HCT116 (cell line): ENCODE measurements around the gene IGSF9B. TPM values are rescaled to one million over a fixed set of nuclear protein-coding genes. Genes with fewer than 3 reads are reported as not detected.

Source experiments
- ATAC-seq: fragments of 200-7000 bp; cut with Tn5 transposase; 2 replicates; pipeline ENCODE4 v1.9.1; 2020; ENCODE audit warnings: mild to moderate bottlenecking, moderate library complexity
- BruUV-seq: library from RNA; stranded (reverse); fragments of 400-500 nt; replicated peaks from 2 replicates; lab custom pipeline; 2021; lab: Mats Ljungman, UMichigan
- CTCF ChIA-PET: fragments of 300-600 bp; sonication (Branson Sonifier 250); formaldehyde crosslinking; loops from one replicate; lab custom pipeline; 2021; ENCODE audit warnings: antibody characterized with exemption; lab: Charles Lee
- POLR2A ChIA-PET: fragments of 300-600, 350-600 bp; sonication (Branson Sonifier 250); formaldehyde crosslinking; loops from one replicate; lab custom pipeline; 2021; ENCODE audit warnings: antibody characterized with exemption; lab: Charles Lee
- RAD21 ChIA-PET, 2 experiments: fragments of 300-600 bp; sonication (Branson Sonifier 250); formaldehyde crosslinking; loops; one replicate each; lab custom pipeline; 2023; ENCODE audit warnings: low total read pairs in 2 of 2; ENCODE audit not compliant: uncharacterized antibody in 2 of 2, unreplicated experiment in 2 of 2, low non-redundant PET in 1 of 2; lab: Charles Lee
- DNase-seq: peaks from one replicate; pipeline ENCODE4 v3.0.0-alpha.2; 2010; ENCODE audit warnings: low read depth, low spot score
- H2AFZ ChIP-seq: fragments of 200-600 bp; shearing (Covaris generic), sonication (generic); 2 replicates; pipeline ENCODE4 v1.6.1; 2017; ENCODE audit warnings: low read depth, mixed run types, mixed read lengths, antibody characterized with exemption, low read length; ENCODE audit not compliant: poor library complexity, severe bottlenecking
- H3K27ac ChIP-seq: 2 replicates; pipeline ENCODE4 v1.5.1; 2012; ENCODE audit warnings: low read depth, low read length
- H3K27me3 ChIP-seq: fragments of 200-600 bp; sonication (generic); 2 replicates; pipeline ENCODE4 v1.6.1; 2016; ENCODE audit warnings: mixed run types, low read length, mixed read lengths; ENCODE audit not compliant: insufficient read depth
- H3K36me3 ChIP-seq, 2 experiments: fragments of 200-500 bp in 1 of 2; fragments of 200-600 bp in 1 of 2; sonication (Bioruptor generic) in 1 of 2; sonication (generic) in 1 of 2; 2 replicates each; pipeline versions ENCODE4 v1.5.1 to v1.6.1; 2014 to 2016; ENCODE audit warnings: low read length in 2 of 2, inconsistent platforms in 1 of 2, mixed read lengths in 1 of 2, mixed run types in 1 of 2; ENCODE audit not compliant: insufficient read depth in 2 of 2, control insufficient read depth in 1 of 2
- H3K4me1 ChIP-seq, 2 experiments: fragments of 200-600 bp in 1 of 2; sonication (generic) in 1 of 2; 2 replicates each; pipeline versions ENCODE4 v1.5.1 to v1.6.1; 2012 to 2017; ENCODE audit warnings: low read length in 2 of 2, inconsistent platforms in 1 of 2, mild to moderate bottlenecking in 1 of 2, mixed read lengths in 1 of 2, mixed run types in 1 of 2, moderate library complexity in 1 of 2; ENCODE audit not compliant: insufficient read depth in 2 of 2, control insufficient read depth in 1 of 2
- H3K4me2 ChIP-seq: fragments of 200-600 bp; sonication (generic); 2 replicates; pipeline ENCODE4 v1.6.1; 2017; ENCODE audit warnings: mixed run types, low read length, mixed read lengths
- H3K4me3 ChIP-seq, 2 experiments: fragments of 200-600 bp in 1 of 2; sonication (generic) in 1 of 2; replicated peaks in 1 of 2; 2 replicates each; pipeline ENCODE4 v1.5.1; 2011 to 2016; ENCODE audit warnings: low read length in 2 of 2, control low read depth in 1 of 2, low read depth in 1 of 2, mild to moderate bottlenecking in 1 of 2, mixed read lengths in 1 of 2, mixed run types in 1 of 2
- H3K79me2 ChIP-seq: fragments of 200-600 bp; sonication (generic); 2 replicates; pipeline ENCODE4 v1.6.1; 2017; ENCODE audit warnings: mild to moderate bottlenecking, mixed run types, low read length, moderate library complexity, mixed read lengths; ENCODE audit not compliant: insufficient read depth
- H3K9ac ChIP-seq: fragments of 200-600 bp; sonication (generic); 2 replicates; pipeline ENCODE4 v1.6.1; 2016; ENCODE audit warnings: low read length, mixed read lengths
- H3K9me2 ChIP-seq: fragments of 200-600 bp; sonication (generic), shearing (Covaris generic); 2 replicates; pipeline ENCODE4 v1.6.1; 2017; ENCODE audit warnings: mixed run types, mild to moderate bottlenecking, moderate library complexity; ENCODE audit not compliant: insufficient read depth
- H3K9me3 ChIP-seq, 2 experiments: fragments of 200-500 bp in 1 of 2; fragments of 200-600 bp in 1 of 2; sonication (Bioruptor generic) in 1 of 2; sonication (generic) in 1 of 2; 2 replicates each; pipeline ENCODE4 v1.6.1; 2014 to 2017; ENCODE audit warnings: low read length in 2 of 2, mixed read lengths in 2 of 2, inconsistent platforms in 1 of 2, low read depth in 1 of 2, mild to moderate bottlenecking in 1 of 2, mixed run types in 1 of 2, moderate library complexity in 1 of 2; ENCODE audit not compliant: control insufficient read depth in 1 of 2, insufficient read depth in 1 of 2
- H4K20me1 ChIP-seq: fragments of 200-600 bp; sonication (generic), shearing (Covaris generic); 2 replicates; pipeline ENCODE4 v1.6.1; 2017; ENCODE audit warnings: mixed run types, mild to moderate bottlenecking, moderate library complexity; ENCODE audit not compliant: insufficient read depth
- CBX3 ChIP-seq: IDR thresholded peaks from 2 replicates; pipeline ENCODE4 v1.6.1; 2012; ENCODE audit warnings: low read depth
- EZH2 ChIP-seq: fragments of 200-600 bp; sonication (generic); IDR thresholded peaks from 2 replicates; pipeline ENCODE4 v1.6.1; 2017; ENCODE audit warnings: antibody characterized with exemption, mixed run types
- FOSL1 ChIP-seq: IDR thresholded peaks from 2 replicates; pipeline ENCODE4 v1.6.1; 2012; ENCODE audit warnings: low read depth
- POLR2AphosphoS5 ChIP-seq: IDR thresholded peaks from 2 replicates; pipeline ENCODE4 v1.6.1; 2011; ENCODE audit warnings: mild to moderate bottlenecking, low read depth, low read length, moderate library complexity
- RAD21 ChIP-seq: IDR thresholded peaks from 2 replicates; pipeline ENCODE4 v1.6.1; 2012; ENCODE audit warnings: low read depth, mild to moderate bottlenecking
- SP1 ChIP-seq: IDR thresholded peaks from 2 replicates; pipeline ENCODE4 v1.6.1; 2012; ENCODE audit warnings: low read depth
- SRF ChIP-seq: IDR thresholded peaks from 2 replicates; pipeline ENCODE4 v1.6.1; 2012; ENCODE audit warnings: low read depth
- TCF7L2 ChIP-seq: IDR thresholded peaks from 2 replicates; pipeline ENCODE4 v1.7.0; 2011; ENCODE audit warnings: borderline replicate concordance, inconsistent platforms; ENCODE audit not compliant: insufficient read depth, insufficient read length; ENCODE audit errors: extremely low read depth
- YY1 ChIP-seq: IDR thresholded peaks from 2 replicates; pipeline ENCODE4 v1.6.1; 2011; ENCODE audit warnings: low read length, low read depth, moderate library complexity, mild to moderate bottlenecking; ENCODE audit not compliant: insufficient replicate concordance; ENCODE audit errors: extremely low read depth
- ZFX ChIP-seq: fragments of 450-650 bp; IDR thresholded peaks from 2 replicates; pipeline ENCODE4 v1.6.1; 2017
- intact Hi-C: fragments of 100-400 bp; cut with micrococcal nuclease; formaldehyde crosslinking; loops from 2 replicates; pipeline ENCODE4 v1.10.0; 2022
- total RNA-seq: library from RNA; stranded (reverse); gene quantifications from one replicate; pipeline ENCODE4 v1.2.1, GENCODE V29; 2021; ENCODE audit not compliant: unreplicated experiment
- TF ChIP-seq, protein P1 (sequence below): IDR thresholded peaks from 2 replicates; pipeline ENCODE4 v1.6.1; 2012
- TF ChIP-seq, protein P2 (sequence below): IDR thresholded peaks from 2 replicates; pipeline ENCODE4 v1.6.1; 2012; ENCODE audit warnings: low read depth

The IGSF9B gene
- total RNA-seq, 1 experiment from 2014 or later = 12.4 TPM

DNA sequence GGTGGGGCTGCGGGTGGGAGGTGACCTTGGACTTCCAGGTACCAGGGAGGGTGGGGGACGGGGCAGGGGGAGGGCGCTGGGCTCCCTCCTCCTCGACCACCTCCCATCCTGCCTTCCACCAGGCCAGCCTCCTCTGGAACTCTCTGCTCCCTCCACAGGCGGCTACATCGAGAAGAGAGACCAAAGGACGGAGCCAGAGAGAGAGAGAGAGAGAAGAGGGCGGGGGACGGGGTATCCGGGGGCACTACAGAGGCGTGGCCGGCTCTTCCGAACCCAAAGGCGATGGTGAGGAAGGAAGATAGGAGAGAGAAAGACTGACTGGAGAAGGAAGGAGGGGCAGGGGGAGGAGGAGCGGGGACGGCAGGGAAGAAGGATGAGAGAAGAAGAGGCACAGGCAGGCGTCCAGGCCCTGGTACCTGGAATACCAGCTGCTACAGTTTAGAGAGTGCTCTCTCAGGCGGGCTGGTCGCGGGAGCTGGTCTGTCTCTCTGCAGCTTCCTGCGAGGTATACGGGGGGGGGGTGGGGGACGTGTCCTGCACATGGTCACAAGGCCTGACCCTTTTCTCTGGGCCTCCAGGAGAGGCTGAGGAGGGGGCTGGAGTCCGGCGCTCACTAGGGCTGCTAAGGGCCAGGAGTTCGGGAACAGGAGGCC, 38.0 kb downstream of the IGSF9B start:
- Histone ChIP-seq H3K4me1 (no peaks in the 10 kb centered on the region), H3K9ac (no peak overlapping the region), H4K20me1 (no peaks in the 10 kb centered on the region), H3K4me2 (no peak overlapping the region), H3K9me3 (no peaks in the 10 kb centered on the region), H3K79me2 (no peaks in the 10 kb centered on the region), H3K27ac (no peak overlapping the region), H3K36me3 (no peaks in the 10 kb centered on the region), H3K27me3 (no peaks in the 10 kb centered on the region), H2AFZ (no peak overlapping the region), H3K4me3 (no peak overlapping the region), H3K9me2 (no peaks in the 10 kb centered on the region)
- TF ChIP-seq SP1 (no peak), ZFX (no peak), POLR2AphosphoS5 (no peak), TCF7L2 (no peak), SRF (no peak), EZH2 (no peak), YY1 (no peak), RAD21 (no peak), CBX3 (no peak), FOSL1 (no peak)
- TF ChIP-seq, protein P1, sequence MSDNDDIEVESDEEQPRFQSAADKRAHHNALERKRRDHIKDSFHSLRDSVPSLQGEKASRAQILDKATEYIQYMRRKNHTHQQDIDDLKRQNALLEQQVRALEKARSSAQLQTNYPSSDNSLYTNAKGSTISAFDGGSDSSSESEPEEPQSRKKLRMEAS = no peak
- TF ChIP-seq, protein P2, sequence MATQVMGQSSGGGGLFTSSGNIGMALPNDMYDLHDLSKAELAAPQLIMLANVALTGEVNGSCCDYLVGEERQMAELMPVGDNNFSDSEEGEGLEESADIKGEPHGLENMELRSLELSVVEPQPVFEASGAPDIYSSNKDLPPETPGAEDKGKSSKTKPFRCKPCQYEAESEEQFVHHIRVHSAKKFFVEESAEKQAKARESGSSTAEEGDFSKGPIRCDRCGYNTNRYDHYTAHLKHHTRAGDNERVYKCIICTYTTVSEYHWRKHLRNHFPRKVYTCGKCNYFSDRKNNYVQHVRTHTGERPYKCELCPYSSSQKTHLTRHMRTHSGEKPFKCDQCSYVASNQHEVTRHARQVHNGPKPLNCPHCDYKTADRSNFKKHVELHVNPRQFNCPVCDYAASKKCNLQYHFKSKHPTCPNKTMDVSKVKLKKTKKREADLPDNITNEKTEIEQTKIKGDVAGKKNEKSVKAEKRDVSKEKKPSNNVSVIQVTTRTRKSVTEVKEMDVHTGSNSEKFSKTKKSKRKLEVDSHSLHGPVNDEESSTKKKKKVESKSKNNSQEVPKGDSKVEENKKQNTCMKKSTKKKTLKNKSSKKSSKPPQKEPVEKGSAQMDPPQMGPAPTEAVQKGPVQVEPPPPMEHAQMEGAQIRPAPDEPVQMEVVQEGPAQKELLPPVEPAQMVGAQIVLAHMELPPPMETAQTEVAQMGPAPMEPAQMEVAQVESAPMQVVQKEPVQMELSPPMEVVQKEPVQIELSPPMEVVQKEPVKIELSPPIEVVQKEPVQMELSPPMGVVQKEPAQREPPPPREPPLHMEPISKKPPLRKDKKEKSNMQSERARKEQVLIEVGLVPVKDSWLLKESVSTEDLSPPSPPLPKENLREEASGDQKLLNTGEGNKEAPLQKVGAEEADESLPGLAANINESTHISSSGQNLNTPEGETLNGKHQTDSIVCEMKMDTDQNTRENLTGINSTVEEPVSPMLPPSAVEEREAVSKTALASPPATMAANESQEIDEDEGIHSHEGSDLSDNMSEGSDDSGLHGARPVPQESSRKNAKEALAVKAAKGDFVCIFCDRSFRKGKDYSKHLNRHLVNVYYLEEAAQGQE = no peak
- BruUV-seq = no TSS peak
- RAD21 ChIA-PET = no interaction called here
- DNase-seq (no peak), ATAC-seq (no peak)
- intact Hi-C loops = no loop called here
- CTCF ChIA-PET = no interaction called here
- POLR2A ChIA-PET = no interaction called here
